Measurements from ENCODE around the gene VCX3A.
"Not testable (repeated sequence)": the region's sequence is repeated elsewhere in the genome, so short reads cannot be mapped to it uniquely, and the experiment has no call there.

Gene VCX3A

DNA sequence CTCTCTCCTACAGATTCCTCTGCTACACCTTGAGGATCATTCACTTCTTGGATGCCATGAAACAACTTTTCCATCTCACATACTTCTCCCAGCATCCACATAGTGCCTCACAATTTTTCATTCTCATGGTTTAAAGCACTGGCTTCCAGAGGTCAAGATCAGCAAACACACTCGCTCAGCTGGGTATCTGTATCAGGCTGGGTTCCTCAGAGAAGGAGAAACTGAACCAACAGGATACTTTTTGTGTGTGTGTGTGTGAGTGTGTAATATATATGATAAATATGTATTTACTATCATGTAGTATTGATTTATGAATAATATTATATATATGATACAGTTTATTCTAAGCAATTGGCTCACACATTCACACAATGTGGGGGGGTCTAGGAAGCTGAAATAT lies at the start of gene VCX3A:
VCX3A (minus strand) TSS at position 101 of the 400 bp plus-strand sequence. CDS start 621 bp downstream, outside the sequence.
- not testable (repeated sequence) for H3K4me1 Mint-ChIP-seq, H3K27me3 Mint-ChIP-seq, H3K9me3 Mint-ChIP-seq, H3K36me3 Mint-ChIP-seq, H3K27ac Mint-ChIP-seq, H3K4me3 Mint-ChIP-seq

DNA sequence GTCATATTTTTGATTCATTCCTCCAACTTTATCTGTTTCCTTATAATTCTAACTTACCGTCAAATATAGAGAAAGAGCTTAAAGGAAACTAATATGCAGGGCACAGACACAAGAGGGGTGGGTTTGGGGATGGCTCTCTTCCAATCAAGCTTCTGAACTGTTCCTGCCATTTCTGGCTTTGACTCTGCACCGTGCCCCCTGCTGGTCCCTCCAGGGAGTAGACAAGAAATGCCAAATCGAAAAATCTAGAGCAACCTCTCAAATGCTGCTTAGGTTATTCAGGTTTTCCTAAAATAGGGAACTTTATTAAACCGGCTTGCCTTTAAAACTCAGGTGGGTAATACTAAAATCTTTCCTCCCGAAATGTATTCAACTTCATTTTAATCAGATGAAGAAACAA lies 39.8 kb upstream of the VCX3A start:
- Mint-ChIP-seq H3K36me3 (no peaks in the 10 kb centered on the region), H3K27ac (no peak overlapping the region), H3K4me3 (no peak overlapping the region), H3K4me1 (no peaks in the 10 kb centered on the region), H3K9me3 (no peaks in the 10 kb centered on the region), H3K27me3 (no peaks in the 10 kb centered on the region)

DNA sequence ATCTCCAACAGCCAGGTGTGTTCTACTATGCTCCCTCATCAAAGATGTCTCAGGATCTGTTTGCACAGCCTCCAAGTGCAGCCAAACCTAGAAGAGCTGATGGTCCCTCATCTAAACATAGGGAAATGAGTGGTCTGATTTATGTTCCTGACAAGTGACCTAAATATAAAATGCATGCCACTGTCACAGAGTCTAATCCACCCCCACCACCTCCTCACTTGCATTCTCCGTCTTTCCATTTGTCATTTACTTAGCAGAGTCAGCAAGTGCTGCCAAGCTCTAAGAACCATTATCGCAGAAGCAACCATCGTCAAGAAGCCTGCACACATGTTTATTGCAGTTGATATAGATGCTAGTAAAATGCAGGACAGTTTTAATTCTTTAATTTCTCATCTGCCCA lies 33.1 kb upstream of the VCX3A start:
- Mint-ChIP-seq H3K36me3 (no peaks in the 10 kb centered on the region), H3K4me1 (no peaks in the 10 kb centered on the region), H3K27ac (no peak overlapping the region), H3K4me3 (no peak overlapping the region), H3K9me3 (no peaks in the 10 kb centered on the region), H3K27me3 (no peaks in the 10 kb centered on the region)

DNA sequence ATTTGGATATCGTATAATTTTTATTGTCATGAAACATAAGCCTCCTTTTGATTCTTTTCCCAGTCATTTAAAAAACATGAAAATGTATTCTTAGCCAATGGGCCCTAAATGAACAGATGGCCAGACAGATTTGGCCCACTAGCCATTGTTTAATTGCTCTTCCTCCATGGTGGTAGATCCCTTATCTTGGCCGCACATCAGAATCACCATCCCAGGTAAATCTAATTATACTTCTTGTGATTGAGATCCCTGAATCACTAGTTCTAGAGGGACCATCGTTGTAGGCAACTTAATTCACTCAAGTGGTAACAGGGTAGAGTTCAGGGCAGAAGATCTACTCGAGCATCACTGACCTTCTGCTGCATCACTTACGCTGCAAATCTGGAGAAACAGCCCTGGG lies 24.1 kb upstream of the VCX3A start:
- Mint-ChIP-seq H3K4me1 (no peaks in the 10 kb centered on the region), H3K27ac (no peak overlapping the region), H3K9me3 (no peaks in the 10 kb centered on the region), H3K36me3 (no peaks in the 10 kb centered on the region), H3K4me3 (no peak overlapping the region), H3K27me3 (no peaks in the 10 kb centered on the region)

DNA sequence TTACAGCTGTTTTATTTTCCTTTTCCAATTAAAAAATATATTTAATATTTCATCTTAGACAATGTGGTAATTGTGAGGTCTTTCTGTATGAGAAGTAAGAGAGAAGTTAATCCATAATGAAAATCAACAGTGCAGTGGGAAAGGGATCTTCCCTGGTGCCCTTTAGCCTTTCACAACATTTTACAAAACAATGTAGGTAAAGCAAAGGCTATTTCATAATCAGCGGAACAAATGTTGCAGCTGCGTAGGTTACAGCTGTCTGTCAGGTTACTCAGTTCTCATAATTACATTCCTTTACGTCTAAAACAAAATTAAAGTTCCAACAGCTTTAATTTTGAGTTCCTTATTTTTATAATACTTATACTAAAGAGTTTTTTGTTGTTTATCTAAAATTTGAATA lies 22.8 kb upstream of the VCX3A start:
- H3K9me3 Mint-ChIP-seq: no peaks in the 10 kb centered on the region

DNA sequence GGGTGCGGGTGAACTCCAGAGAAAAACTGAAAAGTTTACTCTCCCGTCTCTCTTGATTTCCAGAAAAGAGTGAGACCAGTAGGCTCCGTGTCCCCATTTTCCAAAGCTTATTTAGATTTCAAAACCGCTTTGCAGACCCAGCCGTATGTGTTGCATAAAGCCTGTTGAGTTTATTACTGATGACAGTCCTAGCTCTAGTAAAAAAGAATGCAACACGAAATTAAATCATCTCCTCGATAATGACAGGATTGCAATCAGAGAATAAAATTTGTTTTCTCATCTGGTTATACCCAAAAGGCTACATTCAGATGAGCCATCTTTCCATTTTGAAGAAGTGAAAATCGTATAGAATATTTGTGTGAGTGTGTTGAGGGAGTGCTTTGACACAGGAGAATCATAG lies 16.1 kb upstream of the VCX3A start:
- no peaks in the 10 kb centered on the region for H3K4me1 Mint-ChIP-seq
- peaks cover 2% of the 10 kb centered on the region for H3K36me3 Mint-ChIP-seq
- H3K4me3 Mint-ChIP-seq: no peak overlapping the region
- no peaks in the 10 kb centered on the region for H3K9me3 Mint-ChIP-seq
- no peak overlapping the region for H3K27ac Mint-ChIP-seq
- H3K27me3 Mint-ChIP-seq: no peaks in the 10 kb centered on the region

More for the DNA sequence above, 22.8 kb upstream of the VCX3A start:
- Mint-ChIP-seq H3K27me3 (no peaks in the 10 kb centered on the region), H3K27ac (no peak overlapping the region), H3K4me3 (no peak overlapping the region), H3K4me1 (no peaks in the 10 kb centered on the region), H3K36me3 (no peaks in the 10 kb centered on the region)

DNA sequence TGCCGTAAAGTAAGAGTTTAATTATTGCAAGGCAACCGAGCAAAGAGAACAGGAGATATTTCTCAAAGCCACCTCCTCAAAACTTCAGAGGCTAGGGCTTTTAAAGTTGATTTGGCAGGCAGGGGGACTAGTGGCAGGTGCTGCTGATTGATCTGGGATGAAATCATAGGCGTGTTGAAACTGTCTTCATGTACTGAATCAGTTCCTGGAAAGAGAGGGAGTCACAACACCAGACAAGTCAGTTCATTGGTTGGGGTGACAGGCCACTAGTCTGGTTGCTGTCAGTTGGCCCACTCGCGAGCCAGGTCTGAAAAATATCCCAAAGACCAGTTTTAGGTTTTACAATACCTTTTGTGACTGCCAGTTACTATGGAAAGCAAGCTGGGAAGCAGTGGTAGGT lies 10.8 kb upstream of the VCX3A start:
- H3K36me3 Mint-ChIP-seq: peaks cover 2% of the 10 kb centered on the region
- no peaks in the 10 kb centered on the region for H3K9me3 Mint-ChIP-seq
- H3K4me1 Mint-ChIP-seq: no peaks in the 10 kb centered on the region
- no peak overlapping the region for H3K27ac Mint-ChIP-seq
- H3K27me3 Mint-ChIP-seq: no peaks in the 10 kb centered on the region
- H3K4me3 Mint-ChIP-seq: no peak overlapping the region

DNA sequence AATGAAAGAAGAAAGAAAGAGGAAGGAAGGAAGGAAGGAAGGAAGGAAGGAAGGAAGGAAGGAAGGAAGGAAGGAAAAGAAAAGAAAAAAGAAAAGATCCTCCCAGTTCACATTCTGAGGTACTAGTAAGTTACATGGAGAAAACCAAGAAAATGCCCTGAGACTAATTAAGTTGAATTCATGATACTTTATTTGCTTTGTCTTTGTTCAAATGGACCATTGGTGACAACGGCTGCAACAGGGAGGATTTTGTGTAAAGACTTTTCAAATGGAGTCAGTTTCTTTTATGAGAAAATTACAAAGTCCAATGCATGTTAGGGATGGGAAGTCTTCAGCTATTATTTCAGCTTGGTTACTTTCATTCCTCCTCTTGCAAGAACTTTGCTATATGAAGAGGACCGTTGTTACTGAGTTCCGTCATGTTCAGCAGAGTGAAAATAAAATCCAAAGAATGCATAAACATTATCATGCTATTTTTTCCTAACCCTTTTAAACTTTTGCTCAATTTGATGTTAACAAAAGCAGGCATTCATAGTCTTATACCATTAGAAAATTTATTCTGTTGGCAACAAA lies 8.3 kb downstream of the VCX3A start:
- Mint-ChIP-seq H3K9me3 (no peaks in the 10 kb centered on the region), H3K4me3 (no peak overlapping the region), H3K27ac (no peak overlapping the region), H3K27me3 (no peaks in the 10 kb centered on the region), H3K36me3 (no peaks in the 10 kb centered on the region), H3K4me1 (no peaks in the 10 kb centered on the region)

DNA sequence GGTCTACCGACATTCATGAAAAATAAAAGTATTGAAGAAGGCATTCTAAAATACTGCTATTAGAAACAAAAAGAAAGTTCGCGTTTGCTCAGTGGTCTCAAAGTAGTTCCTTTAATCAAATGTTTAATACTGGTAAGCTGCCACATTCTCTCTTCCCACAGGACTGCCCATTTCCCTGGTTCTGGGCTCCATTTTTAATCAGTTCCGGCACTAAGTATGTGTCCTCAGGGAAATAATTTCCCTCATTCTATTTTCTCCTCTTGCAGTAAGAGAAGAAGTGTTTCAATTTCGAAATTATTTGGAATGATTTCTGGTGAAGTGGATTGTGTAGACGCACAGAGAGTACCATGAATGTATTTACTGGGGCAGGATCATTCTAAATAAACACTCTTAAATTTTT lies 17.5 kb downstream of the VCX3A start:
- no peak overlapping the region for H3K27ac Mint-ChIP-seq
- H3K4me3 Mint-ChIP-seq: no peak overlapping the region
- H3K4me1 Mint-ChIP-seq: no peaks in the 10 kb centered on the region
- H3K27me3 Mint-ChIP-seq: no peaks in the 10 kb centered on the region
- no peaks in the 10 kb centered on the region for H3K9me3 Mint-ChIP-seq
- H3K36me3 Mint-ChIP-seq: no peaks in the 10 kb centered on the region

DNA sequence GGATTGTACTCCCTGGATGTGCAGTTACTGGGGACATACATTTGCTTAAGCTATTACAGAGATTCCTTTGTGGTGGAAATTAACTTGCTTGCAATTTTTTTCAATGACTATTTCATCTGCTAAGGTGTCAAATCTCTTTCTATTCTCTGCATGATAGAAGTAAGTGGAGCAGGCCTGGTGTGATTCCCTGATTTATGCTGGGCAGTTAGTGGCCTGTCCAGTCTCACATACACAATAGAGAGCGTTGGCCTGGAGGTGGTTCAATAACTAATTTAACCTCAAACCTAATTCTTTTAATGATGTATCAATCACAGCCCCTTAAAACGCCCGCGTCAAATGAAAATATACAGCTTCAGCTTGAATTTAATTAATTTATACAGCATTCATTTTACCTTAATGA lies 28.5 kb downstream of the VCX3A start:
- Mint-ChIP-seq H3K9me3 (no peaks in the 10 kb centered on the region), H3K4me3 (no peak overlapping the region), H3K27ac (no peak overlapping the region), H3K27me3 (no peaks in the 10 kb centered on the region), H3K36me3 (no peaks in the 10 kb centered on the region), H3K4me1 (no peaks in the 10 kb centered on the region)

DNA sequence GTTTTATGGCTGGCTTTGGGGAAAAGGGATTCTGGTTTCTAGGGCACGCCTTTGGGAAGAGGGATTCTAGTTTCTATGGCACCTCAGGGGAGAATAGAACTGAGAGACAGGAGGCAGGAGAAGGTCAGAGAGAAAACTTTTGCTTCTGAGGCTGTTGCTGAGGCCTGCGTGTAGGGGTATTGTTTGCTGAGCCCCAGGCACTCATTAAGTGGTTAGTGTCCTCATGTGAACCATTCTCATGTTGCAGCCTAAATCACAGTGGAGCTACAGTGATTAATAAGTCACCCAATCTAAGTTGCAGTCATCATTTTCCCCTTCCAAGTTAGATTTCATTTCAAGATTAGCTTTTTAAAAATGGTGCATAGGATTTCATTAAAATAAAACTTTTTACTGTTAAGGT lies 29.0 kb downstream of the VCX3A start:
- no peaks in the 10 kb centered on the region for H3K4me1 Mint-ChIP-seq
- H3K36me3 Mint-ChIP-seq: no peaks in the 10 kb centered on the region
- no peaks in the 10 kb centered on the region for H3K27me3 Mint-ChIP-seq
- no peak overlapping the region for H3K4me3 Mint-ChIP-seq
- no peak overlapping the region for H3K27ac Mint-ChIP-seq
- H3K9me3 Mint-ChIP-seq: no peaks in the 10 kb centered on the region

DNA sequence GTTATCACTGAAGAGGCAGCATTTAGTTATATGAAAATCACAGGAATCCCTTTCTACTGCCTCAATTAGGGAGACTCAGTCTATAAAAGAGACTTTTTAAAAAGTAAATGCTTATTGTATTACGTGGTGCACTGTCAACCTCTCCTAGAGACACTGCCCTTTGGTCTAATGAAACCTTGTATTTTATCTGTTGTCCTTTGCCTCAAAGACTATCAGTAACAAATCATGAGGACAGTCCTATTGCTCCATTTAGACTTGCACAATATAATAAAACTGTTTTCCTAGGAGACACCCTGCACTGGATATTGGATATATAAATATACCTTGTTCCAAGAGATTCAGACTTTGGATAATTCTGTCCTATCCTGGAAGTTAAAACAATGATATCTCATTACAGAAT lies 34.2 kb downstream of the VCX3A start:
- Mint-ChIP-seq H3K4me3 (no peak overlapping the region), H3K27me3 (no peaks in the 10 kb centered on the region), H3K4me1 (no peaks in the 10 kb centered on the region), H3K9me3 (no peaks in the 10 kb centered on the region), H3K27ac (no peak overlapping the region), H3K36me3 (no peaks in the 10 kb centered on the region)

DNA sequence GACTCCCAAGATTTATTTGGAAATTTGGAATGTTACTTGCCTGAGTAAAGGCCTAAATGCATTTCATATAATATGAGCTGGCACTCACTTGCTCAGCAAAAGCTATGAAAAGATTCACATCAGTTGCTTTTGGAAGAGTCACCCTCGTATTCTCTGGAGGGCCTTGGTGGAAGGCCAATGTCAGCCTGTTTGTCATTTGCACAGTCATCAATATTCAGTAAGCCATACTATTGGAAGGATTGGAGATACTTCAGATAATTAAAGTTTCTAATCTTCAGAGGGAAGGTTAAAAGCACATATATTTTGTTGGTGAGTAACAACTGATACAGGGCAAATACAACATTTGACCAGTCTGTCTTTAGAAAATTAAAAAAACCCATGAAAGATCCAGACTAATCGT lies 36.6 kb downstream of the VCX3A start:
- H3K4me1 Mint-ChIP-seq: no peaks in the 10 kb centered on the region
- H3K9me3 Mint-ChIP-seq: no peaks in the 10 kb centered on the region
- no peak overlapping the region for H3K27ac Mint-ChIP-seq
- no peak overlapping the region for H3K4me3 Mint-ChIP-seq
- no peaks in the 10 kb centered on the region for H3K27me3 Mint-ChIP-seq
- no peaks in the 10 kb centered on the region for H3K36me3 Mint-ChIP-seq

Data from activated naive CD4-positive, alpha-beta T cell treated with anti-CD3 and anti-CD28 coated beads, Interleukin-2, amount 50 U/mL, for 24 hours (primary cell).